ENCODE results near the gene ARID5A. TPM values are rescaled to one million over a fixed set of nuclear protein-coding genes. Genes with fewer than 3 reads are reported as not detected.
"Not testable (repeated sequence)": the region's sequence is repeated elsewhere in the genome, so short reads cannot be mapped to it uniquely, and the experiment has no call there.

ARID5A gene
- total RNA-seq, 6 experiments from 2014 or later, result 13.2 to 23.1 (median 16.9) TPM

DNA sequence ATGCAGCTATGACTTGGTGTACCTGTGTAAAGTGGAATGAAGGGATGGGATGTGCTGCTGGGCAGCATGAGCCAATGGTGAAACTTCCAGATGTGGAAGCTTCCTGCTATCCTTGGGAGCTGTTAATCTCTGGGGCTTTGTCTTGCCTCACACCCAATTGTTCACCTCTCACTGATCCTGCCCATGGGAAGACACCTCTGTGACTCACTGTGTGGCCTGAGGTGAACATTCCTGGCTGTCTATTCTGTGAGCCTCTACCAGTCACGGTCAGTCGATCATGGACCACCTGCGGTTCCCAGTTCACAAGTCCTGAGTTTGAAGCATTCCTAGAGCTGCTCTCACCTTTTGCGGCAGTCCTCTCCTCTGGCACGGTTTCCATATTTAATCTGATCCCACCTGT lies 43.5 kb upstream of the ARID5A start:
- intact Hi-C loops (cut with DNase I), result no loop called here

DNA sequence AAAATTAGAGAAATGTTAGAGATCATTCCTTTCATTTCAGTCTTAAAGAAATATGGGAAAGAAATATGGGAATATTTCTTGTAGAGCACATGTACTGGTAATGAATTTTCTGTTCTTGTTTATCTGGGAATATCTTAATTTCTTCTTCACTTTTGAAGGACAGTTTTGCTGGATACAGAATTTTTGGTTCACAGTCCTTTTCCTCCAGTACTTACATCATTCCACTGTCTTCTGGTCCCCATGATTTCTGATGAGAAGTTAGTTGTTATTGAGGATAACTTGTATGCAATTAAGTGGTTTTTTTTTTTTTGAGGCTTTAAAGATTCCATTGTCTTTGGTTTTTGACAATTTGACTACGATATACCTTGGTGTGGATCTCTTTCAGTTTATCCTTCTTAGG lies 42.4 kb upstream of the ARID5A start:
- H3K9me3 ChIP-seq, result no peaks in the 10 kb centered on the region
- no peak overlapping the region for H3K4me3 ChIP-seq
- no peak for ATAC-seq
- TF ChIP-seq POLR2A (IDR thresholded peaks at IDR 0.05) (no peak), CTCF (IDR thresholded peaks at IDR 0.05) (no peak)
- H3K4me1 ChIP-seq, result no peaks in the 10 kb centered on the region
- WGBS (ENCODE audit: insufficient coverage, low coverage, low lambda C conversion rate, missing lambda C conversion rate), result 92% methylated on average over 1 of the region's 1 CpG
- no peak for DNase-seq
- no peaks in the 10 kb centered on the region for H3K27me3 ChIP-seq
- no peak overlapping the region for H3K27ac ChIP-seq
- intact Hi-C loops (cut with DNase I), result no loop called here
- H3K36me3 ChIP-seq, result no peaks in the 10 kb centered on the region

More for the DNA sequence above, 43.5 kb upstream of the ARID5A start:
- H3K4me3 ChIP-seq, result no peak overlapping the region
- no peaks in the 10 kb centered on the region for H3K4me1 ChIP-seq
- H3K27ac ChIP-seq, result no peak overlapping the region
- H3K9me3 ChIP-seq, result no peaks in the 10 kb centered on the region
- no peaks in the 10 kb centered on the region for H3K27me3 ChIP-seq
- ATAC-seq (no peak), DNase-seq (no peak)
- H3K36me3 ChIP-seq, result no peaks in the 10 kb centered on the region
- WGBS (ENCODE audit: insufficient coverage, low coverage, low lambda C conversion rate, missing lambda C conversion rate), result 58% methylated on average over 4 of the region's 5 CpGs
- no peak for TF ChIP-seq CTCF (IDR thresholded peaks at IDR 0.05)
- TF ChIP-seq POLR2A (IDR thresholded peaks at IDR 0.05), result no peak

DNA sequence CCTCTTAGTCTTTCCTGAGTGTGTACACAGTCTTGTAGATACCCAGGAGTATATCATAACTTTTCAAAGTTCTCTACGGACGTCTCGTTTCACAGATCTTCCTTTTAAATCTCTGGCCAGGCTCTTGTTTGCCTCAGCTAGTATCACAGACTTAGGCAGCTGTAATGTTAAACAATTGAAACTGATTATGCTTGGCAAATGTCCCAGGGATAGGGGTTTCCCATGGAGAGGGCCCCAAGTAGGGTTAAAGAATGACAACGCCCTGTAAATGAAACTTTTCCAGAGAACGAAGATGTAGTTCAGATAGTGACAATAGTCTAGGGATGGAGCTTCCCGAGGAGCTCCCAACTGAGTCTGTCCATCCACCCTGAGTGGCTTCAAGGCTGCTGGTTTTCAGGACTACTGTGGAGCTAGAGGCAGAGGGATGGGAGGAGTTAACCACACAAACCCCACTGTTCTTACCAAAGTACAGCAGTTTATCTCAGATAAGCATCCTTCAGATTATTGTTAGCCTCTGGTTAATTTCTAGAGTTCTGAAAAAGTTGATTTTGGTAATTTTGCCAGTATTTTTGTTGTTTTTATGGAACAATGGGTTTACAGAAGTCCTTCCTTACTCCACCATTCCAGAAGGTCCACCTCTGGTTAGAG lies 40.4 kb upstream of the ARID5A start:
- ATAC-seq (no peak), DNase-seq (no peak)
- Histone ChIP-seq H3K9me3 (no peaks in the 10 kb centered on the region), H3K27ac (no peak overlapping the region), H3K36me3 (no peaks in the 10 kb centered on the region), H3K4me1 (no peaks in the 10 kb centered on the region), H3K27me3 (no peaks in the 10 kb centered on the region), H3K4me3 (no peak overlapping the region)
- no peak for TF ChIP-seq POLR2A (IDR thresholded peaks at IDR 0.05)
- no peak for TF ChIP-seq CTCF (IDR thresholded peaks at IDR 0.05)
- intact Hi-C loops (cut with DNase I), result no loop called here
- WGBS (ENCODE audit: insufficient coverage, low coverage, low lambda C conversion rate, missing lambda C conversion rate), result 57% methylated on average over 6 of the region's 6 CpGs

- ATAC-seq (no peak), DNase-seq (no peak)
- H3K36me3 ChIP-seq, result no peaks in the 10 kb centered on the region
- intact Hi-C loops (cut with DNase I), result no loop called here
- WGBS (ENCODE audit: insufficient coverage, low coverage, low lambda C conversion rate, missing lambda C conversion rate), result 87% methylated on average over 10 of the region's 12 CpGs
- no peak overlapping the region for H3K27ac ChIP-seq
- H3K9me3 ChIP-seq, result no peaks in the 10 kb centered on the region
- no peak overlapping the region for H3K4me3 ChIP-seq
- peaks cover 0 to 13% (median 0%) of the 10 kb centered on the region in 4 donors for H3K4me1 ChIP-seq
- H3K27me3 ChIP-seq, result no peaks in the 10 kb centered on the region
- TF ChIP-seq CTCF (IDR thresholded peaks at IDR 0.05) (no peak), POLR2A (IDR thresholded peaks at IDR 0.05) (no peak)
Observed at GRCh38 chr2:96498021-96498431, 38.5 kb upstream of the ARID5A start.

DNA sequence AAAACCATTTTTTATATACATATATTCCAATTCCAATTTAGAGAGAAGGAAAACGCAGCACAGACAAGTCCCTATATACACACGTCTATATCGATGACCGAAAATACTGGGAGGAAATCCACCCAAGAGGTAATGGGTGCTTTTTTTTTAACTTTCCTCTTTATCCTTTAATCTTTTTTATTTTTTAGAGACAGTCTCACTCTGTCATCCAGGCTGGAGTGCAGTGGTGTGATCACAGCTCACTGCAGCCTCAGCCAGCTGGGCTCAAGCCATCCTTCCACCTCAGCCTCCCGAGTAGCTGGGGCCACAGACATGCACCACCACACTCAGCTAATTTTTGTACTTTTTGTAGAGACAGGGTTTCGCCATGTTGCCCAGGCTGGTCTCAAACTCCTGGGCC lies 37.9 kb upstream of the ARID5A start:
- H3K27me3 ChIP-seq; H3K27ac ChIP-seq; H3K36me3 ChIP-seq; intact Hi-C loops (cut with DNase I); H3K9me3 ChIP-seq; DNase-seq; ATAC-seq; H3K4me3 ChIP-seq: not testable (repeated sequence)
- 98% methylated on average over 5 of the region's 6 CpGs for WGBS (ENCODE audit: insufficient coverage, low coverage, low lambda C conversion rate, missing lambda C conversion rate)
- peaks cover 0 to 13% (median 0%) of the 10 kb centered on the region in 4 donors for H3K4me1 ChIP-seq

All from right lobe of liver (tissue), 6 donors.